Erythroblast (primary cell): ENCODE data around the gene SLFN14.

Experiments used
- GATA1 ChIP-seq: IDR thresholded peaks from 2 replicates; pipeline ENCODE4 v1.6.1; 2011; ENCODE audit warnings: low read depth, mild to moderate bottlenecking, control low read depth, low read length, moderate library complexity
- POLR2A ChIP-seq: IDR thresholded peaks from 2 replicates; pipeline ENCODE4 v1.6.1; 2011; ENCODE audit warnings: mild to moderate bottlenecking, low read length

DNA sequence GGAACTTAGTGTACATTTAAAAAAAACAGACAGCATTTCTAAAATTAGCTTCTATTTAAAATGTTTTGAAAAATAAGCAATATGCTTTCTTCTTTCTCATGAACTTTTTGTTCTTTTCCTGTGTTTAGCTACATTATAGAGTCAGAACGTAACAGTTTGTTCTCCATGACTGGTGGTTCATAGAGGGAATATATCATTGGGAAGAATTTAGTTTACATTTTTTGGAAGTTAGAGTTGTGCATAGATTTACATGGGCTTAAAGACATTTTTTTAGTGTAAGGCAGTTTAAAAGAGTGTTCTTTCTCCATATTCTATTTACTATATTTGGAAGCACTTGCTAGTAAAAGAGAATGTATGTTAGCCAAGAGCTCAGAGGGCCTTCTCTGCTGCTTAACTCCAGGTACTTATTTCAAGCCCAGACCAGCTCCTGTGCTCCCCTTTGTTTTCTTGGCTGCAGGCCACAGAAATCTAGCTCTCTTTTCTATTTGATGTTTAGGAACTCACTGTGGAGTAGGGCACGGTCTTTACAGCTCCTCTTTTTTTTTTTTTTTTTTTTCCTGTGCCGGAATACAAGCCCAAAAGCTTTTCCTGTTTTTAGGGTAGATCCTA is 46.7 kb upstream of the SLFN14 start:
- TF ChIP-seq POLR2A (no peak), GATA1 (no peak)
